Stimulated activated CD4-positive, alpha-beta T cell treated with anti-CD3 and anti-CD28 coated beads, Interleukin-4, amount 100 ng/mL, for 24 hours (primary cell): ENCODE measurements around the gene SULT1A1.
"Not testable (repeated sequence)": the region's sequence is repeated elsewhere in the genome, so short reads cannot be mapped to it uniquely, and the experiment has no call there.

Experiments used
- DNase-seq: peaks from one replicate; pipeline ENCODE4 v3.0.0-alpha.2; 2020

Gene SULT1A1

DNA sequence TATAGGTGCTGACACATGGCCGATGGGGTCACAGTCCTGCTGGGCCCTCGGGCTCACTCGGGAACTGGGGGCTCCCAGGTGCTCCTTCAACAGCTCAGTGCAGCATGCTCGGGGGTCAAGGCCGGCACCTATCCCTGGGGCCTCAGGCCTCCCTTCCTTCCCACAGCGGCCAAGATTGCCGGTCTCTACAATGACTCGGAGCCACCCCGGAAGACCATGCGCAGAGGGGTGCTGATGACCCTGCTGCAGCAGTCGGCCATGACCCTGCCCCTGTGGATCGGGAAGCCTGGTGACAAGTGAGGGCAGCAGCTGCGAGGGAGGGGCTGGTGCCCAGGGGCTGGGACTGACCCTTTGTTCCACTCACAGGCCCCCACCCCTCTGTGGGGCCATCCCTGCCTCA lies 19.9 kb downstream of the SULT1A1 start:
- no peak for DNase-seq

DNA sequence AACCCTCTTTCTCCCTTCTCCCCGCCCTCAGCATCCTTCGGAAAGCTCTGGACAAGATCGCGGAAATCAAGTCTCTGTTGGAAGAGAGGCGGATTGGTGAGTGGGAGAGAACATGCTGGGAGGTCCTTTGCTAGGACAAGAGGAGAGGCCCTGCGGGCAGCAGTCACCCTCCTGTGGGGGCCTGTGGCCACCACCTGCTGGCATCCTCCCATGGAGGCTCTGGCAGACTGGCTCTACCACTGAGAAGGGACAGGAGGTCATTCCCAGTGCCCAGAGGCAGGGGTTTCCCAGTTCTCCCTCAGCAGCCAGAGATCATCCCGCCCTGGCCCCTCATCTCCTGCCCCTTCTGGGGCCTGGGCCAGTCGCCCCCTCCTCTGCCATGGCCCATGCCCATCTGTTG lies 20.8 kb downstream of the SULT1A1 start:
- no peak for DNase-seq

DNA sequence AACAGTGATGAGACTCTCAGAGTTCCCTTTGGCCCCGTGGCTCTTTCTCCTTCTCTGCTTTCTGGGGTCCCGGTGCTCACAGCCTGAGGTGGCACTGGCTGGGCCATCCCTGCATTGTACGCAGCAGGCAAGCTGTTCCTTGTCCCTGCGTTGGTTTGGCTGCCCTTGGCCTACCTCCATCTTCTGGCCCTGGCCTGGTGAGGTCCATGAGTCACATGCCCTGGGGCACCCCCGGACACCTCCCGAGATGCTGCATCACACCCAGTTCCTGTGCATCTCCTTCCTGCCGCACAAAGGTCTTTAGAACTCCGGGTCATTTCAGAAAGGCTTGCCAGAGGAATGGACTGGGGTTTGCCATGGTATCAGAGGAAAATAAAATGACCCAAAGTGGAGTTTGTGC lies 22.5 kb downstream of the SULT1A1 start:
- no peak for DNase-seq

DNA sequence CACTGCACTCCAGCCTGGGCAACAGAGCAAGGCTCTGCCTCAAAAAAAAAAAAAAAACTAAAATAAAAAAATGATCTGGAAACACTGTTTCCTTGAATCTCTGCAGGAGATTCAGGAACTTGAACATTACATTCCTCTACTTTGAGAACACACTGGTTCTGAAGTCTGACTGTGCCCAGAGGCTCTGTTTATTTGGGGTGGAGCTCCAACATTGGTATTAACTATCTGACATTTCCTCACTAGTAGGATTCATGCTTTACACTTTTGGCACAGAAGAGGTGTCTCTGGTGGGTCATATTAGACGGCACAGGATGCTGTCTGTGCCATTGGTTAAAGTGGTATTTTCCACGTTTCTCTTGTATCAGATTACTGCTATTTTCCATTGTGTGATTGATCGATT lies 23.4 kb downstream of the SULT1A1 start:
- DNase-seq: no peak

DNA sequence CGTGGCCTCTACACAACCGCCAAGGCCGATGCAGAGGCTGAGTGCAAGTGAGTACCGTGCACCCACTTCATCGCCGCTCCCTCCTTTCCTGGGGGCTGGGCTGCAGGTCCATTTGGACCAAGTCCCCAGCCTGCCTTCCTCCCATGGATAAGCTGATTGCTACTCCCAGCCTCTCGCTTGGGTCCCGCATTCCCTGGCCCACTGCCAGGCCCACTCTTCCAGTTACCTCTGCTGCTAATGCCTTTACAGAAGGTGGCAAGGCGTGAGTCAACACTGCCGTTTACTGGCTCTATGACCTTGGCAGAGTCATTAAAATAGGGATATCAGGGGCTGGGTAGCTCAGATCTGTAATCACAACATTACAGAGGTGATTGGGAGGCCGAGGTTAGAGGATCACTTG lies 24.2 kb downstream of the SULT1A1 start:
- no peak for DNase-seq

DNA sequence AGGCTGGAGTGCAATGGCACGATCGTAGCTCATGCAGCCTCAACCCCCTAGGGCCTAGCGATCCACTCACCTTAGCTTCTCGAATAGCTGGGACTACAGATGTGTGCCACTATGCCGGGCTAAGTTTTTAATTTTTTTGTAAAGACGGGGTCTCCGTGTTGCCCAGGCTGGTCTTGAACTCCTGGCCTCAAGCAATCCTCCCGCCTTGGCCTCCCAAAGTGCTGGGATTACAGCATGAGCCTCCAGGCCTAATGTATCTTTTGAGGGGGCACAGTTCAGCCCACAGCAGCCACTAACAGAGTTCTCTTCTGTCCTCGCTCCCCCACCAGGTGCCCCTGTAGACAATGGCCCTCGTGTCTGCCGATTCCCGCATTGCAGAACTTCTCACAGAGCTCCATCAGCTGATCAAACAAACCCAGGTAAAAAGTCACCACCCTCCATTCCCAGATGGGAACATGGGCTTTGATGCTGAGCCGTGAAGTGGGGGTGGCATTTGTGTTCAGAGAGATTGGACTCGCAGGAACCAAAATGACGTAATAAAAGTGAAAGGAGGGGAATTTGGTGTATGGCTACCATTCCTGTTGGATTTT lies 29.0 kb downstream of the SULT1A1 start:
- no peak for DNase-seq

DNA sequence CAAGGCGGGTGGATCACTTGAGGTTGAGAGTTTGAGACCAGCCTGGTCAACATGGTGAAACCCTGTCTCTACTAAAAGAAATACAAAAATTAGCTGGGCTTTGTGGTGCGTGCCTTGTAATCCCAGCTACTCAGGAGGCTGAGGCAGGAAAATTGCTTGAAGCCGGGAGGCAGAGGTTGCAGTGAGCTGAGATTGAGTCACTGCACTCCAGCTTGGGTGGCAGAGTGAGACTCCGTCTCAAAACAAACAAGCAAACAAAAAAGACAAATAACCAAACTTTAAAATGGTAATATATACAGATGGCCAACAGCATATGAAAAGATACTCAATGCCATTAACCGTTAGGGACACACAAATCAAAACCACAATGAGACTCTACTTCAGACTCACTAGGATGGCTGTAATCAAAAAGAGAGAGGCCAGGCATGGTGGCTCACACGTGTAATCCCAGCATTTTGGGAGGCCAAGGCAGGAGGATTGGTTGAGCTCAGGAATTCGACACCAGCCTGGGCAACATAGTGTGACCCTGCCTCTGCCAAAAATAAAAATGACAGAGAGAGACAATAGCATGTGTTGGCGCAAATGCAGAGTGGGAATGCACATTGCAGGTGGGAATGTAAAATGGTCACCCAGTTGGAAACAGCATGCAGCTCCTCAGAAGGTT lies 34.3 kb downstream of the SULT1A1 start:
- DNase-seq: no peak

DNA sequence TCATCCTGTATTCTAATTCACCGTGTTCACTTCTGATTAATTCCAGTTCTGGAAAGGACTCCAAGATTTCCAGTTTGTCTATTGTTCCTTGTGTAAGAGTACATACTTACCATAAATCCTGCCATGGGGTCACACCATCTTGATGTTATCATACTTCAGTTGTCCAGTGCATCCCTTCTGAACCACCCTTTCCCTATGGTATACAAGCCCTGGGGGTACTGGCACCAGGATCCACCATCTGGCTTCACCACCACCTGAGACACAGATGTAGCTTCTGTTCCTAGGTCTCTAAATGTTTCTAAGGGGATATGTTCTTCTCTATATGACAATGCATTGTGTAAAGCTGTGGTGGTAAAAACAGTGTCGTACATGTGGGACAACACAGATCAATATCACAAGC lies 34.9 kb downstream of the SULT1A1 start:
- no peak for DNase-seq

DNA sequence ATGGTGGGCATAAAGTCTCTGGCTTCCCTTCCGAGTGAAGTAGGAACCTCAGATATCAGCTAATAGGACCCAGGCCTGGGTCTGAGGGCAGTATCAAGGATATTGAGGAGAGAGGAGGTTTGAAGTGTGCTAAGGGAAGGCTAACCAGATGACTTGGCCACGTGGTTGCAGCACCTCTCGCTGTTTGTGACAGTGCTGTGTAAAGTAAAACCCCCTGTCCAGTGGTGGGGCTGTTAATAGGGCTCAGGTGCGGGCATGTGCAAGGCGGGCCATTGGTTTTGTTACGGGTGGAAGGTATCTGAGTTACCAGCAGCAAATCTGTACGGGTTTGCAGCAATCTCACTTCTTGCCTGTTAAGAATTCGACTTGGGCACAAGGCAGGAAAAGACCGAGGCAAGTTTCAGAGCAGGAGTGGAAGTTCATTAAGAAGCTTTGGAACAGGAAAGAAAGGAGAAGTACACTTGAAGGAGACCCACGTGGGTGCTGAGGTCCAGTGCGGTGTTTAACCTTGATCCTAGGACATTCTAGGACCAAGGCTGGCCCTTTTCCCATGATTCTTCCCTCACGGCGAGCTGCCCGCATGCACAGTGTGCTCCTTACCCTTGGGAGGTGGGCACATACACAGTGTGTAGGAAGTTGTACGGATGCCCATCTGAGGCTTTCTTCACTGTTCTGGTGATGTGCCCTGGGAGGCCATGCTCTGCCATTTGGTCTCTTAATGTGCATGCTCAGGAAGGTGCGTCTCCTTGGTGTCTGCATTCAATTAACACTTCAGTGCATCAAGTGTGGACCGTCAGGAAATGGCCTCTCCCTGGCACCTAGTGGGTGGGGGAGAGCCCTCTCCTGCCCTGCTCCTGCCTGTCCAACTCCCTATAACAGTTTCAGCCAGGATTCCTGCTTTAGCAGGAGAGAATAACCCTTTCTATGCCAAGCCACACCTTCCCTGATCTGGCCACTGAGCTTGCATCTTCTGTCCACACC lies 35.8 kb downstream of the SULT1A1 start:
- no peak for DNase-seq

DNA sequence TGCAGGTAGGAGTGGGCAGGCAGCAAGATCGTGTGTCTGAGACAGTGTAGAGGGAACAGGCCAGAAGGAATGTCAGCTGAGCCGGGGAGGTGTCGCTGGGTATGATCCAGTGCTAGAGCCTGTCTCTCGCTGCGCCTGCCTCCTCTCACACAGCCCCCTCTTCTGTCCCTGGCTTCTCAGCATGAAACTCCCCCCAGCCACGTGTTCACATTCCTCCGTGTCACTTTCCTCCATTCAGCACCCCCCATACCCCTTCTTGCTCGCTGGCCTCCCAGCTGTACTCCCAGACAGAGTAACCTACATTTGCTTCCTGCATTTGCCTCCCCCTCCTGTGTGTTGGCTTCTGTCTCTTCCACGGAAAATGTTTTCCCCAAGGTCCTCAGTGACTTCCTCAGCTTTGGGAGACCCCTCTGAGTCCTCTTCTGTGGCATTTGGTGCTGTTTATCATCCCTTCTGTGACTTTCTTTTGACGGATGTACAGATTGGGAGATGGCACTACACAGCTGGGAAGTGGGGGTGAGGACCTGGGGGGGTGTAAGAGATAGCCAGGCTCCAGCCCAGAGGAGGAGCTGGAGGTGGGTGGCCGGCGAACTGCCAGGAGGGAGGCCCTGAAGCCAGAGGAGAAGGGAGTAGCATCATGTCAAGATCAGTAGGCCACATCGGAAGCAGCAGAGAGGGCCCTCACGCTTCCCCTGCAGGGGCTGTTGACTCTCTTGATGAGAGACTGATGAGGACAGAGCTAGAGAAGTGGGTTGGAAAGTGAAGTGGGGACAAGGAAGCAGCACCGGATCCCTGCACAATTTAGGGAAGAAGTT lies 36.9 kb downstream of the SULT1A1 start:
- DNase-seq: no peak

DNA sequence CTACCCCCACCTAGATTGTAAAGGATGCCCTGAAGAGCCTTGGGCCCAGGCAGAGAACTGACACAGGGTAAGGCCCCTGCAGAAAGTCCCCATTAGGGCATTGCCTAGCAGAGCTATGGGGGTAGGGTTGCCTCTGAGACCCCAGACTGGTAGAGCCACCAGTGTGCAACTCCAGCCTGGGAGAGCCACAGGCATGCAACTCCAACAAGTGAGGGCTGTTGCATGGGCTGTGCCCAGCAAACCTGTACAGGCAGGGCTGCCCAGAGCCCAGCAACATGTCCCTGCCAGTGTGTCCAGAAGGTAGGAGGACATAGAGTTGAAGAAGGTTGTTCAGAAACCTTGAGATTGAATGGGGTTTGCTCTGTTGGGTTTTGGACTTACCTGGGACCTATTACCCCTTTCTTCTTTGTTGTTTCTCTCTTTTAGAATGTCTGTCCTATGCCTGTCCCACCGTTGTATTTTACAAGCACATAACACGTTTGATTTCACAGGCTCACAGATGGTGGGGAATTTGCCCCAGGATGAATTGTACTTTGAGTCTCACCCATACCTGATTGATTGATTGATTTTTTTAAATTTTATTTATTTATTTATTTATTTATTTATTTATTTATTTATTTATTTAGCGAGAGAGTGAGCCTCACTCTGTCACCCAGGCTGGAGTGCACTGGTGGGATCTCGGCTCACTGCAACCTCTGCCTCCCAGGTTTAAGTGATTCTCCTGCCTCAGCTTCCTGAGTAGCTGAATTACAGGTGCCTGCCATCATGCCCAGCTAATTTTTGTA lies 39.7 kb downstream of the SULT1A1 start:
- no peak for DNase-seq

DNA sequence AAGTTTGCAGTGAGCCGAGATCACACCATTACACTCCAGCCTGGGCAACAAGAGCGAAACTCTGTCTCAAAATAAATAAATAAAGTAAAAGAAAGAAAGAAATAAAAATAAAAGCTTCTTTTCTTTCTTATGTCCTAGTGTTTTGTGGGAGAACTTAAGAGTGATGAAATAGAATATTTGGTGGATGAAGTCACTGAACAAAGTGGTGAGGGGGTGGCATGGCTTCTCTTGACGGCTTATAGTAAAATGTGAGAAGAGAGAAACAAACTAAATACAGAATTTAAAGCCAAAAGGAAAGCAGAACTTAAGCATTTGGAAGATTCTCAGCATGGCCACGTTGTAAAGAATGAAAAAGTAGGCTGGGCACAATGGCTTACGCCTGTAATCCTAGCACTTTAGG lies 40.8 kb downstream of the SULT1A1 start:
- no peak for DNase-seq

DNA sequence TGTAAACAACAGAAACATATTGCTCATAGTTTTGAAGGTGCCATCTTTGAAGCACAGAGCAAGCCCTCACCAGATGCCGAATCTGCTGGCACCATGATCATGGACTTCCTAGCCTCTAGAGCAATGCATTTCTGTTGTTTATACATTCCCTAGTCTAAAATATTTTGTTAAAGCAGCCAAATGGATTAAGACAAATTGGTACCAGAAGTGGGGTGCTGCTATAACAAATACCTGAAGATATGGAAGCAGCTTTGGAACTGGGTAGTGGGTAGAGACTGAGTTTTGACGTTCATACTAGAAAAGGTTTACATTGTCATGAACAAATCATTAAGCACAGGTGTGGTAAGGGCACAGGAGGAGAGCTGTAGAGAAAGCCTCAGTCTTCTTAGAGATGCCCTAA lies 42.6 kb downstream of the SULT1A1 start:
- no peak for DNase-seq

DNA sequence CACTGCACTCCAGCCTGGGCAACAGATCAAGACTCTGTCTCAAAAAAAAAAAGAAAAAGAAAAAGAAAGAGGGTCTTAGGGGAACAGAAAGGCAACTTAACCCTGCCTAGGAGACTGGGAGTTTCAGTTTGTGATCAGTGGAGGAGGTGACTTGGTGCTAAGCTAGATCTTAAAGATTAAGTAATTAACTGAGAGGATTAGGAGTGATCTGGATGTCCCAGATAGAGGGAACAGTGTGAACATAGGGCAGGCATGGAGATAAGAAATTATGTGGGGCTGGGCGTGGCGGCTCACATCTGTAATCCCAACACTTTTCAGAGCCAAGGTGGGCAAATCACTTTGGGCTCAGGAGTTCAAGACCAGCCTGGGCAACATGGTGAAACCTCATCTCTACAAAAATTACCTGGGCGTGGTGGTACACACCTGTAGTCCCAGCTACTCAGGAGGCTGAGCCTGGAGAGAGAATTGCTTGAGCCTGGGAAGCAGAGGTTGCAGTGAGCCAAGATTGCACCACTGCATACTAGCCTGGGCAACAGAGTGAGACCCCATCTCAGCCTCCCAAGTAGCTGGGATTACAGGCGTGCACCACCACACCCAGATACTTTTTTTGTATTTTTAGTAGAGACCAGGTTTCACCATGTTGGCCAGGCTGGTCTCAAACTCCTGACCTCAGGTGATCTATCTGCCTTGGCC lies 43.5 kb downstream of the SULT1A1 start:
- DNase-seq: not testable (repeated sequence)

DNA sequence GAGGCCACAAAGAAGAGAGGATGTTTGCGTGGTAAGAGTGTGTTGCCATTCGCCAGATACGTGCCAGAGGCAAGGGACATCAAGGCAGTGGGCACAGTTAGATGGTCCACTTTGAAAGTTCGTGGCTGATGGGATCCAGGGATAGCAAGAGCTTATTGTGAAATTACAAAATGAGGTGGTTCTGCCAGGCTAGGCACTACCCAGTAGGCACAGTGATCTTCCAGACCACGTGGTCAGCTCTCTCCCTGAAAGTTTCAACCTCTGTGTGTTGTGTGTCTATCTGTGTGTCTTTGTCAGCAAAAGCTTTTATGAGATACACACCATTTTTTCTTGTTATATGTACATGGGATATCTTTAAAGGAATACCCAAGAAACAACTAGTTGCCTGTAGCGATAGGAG lies 46.6 kb downstream of the SULT1A1 start:
- no peak for DNase-seq

DNA sequence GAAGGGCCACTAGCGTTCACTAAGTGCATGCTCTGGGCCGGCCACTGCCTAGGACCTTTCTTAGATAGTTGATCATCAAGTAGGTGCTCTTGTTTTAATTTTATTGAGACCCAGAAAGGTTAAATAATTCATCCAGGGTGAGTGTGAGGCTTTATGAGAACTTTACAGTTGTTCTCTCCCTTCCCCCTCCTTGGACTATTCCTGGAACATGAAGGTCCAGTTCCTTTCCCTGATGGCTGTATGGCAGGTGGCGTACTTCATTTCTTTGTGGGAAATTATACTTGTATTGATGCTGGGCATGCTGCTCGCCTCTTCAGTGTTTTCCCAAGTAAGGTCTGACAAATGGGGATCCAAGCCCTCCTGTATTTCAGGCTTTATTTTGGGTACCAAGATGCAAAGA lies 47.6 kb downstream of the SULT1A1 start:
- no peak for DNase-seq

DNA sequence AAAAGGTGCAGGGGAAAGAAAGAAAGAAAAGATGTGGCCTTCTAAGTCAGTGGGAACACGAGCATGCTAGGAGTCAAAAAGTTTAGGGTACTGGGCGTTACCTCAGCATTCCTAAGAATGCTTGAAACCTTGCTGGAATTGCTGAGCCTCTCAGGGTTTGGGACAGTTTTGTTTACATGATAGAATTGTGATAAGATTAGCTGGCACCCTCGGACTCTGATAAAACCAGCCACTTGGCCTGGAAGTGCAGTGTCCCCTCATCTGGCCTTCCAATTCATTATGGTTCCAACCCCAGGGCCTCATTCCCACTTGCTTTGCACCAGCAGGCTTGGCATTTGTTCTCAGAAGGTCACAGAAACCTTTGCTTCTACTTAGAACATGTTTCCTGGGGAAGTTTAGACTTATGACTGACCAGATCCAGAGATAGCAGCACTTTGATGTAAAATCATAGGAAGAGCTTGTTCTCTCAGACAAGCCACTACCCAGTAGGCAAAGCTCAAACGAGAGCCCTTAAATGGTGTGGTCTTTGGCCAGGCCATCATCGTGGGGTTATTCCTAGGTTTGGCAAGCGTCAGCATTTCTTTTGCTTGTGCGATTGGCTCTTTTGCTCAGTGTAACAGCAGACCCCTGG lies 48.2 kb downstream of the SULT1A1 start:
- DNase-seq: no peak

DNA sequence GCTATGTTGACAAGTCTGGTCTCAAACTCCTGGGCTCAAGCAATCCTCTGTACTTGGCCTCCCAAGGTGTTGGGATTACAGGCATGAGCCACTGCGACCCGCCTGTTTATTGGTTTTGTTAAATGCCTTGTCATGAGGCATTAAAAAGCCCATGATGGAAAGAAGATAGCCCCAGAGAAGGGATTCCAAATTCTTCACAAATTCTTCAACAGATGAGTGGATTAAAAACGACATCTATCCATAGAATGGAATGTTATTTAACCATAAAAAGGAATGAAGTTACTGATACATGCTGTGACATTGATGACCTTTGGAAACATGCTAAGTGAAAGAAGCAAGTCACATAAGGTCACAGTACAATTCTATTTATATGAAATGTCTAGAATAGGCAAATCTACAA lies 51.4 kb downstream of the SULT1A1 start:
- DNase-seq: no peak

DNA sequence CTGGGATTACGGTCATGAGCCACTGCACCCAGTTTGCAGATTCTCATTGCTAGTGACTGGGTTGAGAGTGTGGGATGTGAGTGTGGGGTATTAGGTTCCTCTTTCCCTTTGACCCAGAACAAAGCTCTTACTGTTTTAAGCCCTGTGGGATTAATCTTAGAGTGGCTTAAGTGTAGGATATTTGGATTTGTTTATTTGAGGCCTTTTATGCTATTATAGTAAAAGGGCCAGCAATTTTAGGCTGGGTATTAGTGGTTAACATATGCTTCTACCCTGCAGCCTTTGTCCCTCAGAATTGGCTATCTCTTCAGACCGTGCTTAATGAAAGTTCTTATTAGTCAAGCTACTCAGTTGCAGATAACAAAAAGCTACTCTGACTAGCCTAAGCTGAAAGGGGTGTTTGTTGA lies 52.9 kb downstream of the SULT1A1 start:
- no peak for DNase-seq

DNA sequence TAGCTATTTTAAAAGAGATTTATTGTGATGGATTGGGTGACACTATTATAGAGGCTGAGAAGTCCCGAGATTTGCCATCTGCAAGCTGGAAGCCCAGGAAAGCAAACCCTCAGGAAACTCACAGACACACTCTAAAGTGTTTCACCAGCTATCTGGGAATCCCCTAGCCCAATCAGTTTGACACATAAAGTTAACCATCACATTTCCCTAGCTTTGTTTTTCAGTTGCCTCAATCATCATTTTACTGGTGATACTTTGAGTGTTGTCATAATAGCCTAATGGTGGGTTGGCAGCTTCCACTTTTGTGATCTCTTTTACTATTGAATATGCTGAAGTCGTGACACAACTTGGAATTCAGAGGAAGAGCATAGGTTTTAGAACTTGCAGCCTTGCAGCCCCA lies 54.3 kb downstream of the SULT1A1 start:
- DNase-seq: no peak
